A673 (cell line): ENCODE data around the gene LSM11. TPM values are rescaled to one million over a fixed set of nuclear protein-coding genes. Genes with fewer than 3 reads are reported as not detected.
"Not testable (repeated sequence)": the region's sequence is repeated elsewhere in the genome, so short reads cannot be mapped to it uniquely, and the experiment has no call there.

Experiments used
- BruUV-seq: library from RNA; stranded (reverse); fragments of 400-500 nt; replicated peaks from 2 replicates; lab custom pipeline; 2021; lab: Mats Ljungman, UMichigan
- CTCF ChIA-PET: fragments of 300-600 bp; sonication (Branson Sonifier 250); formaldehyde crosslinking; loops from one replicate; lab custom pipeline; 2022; ENCODE audit warnings: antibody characterized with exemption; lab: Charles Lee
- POLR2A ChIA-PET: fragments of 300-600 bp; sonication (Branson Sonifier 250); formaldehyde crosslinking; loops from one replicate; lab custom pipeline; 2022; ENCODE audit warnings: antibody characterized with exemption; ENCODE audit not compliant: low non-redundant PET; lab: Charles Lee
- DNase-seq: peaks from one replicate; pipeline ENCODE4 v3.0.0-alpha.2; 2015; ENCODE audit warnings: low spot score
- H3K27ac ChIP-seq: fragments of 200-600 bp; sonication (generic); 2 replicates; pipeline ENCODE4 v1.5.1; 2016; ENCODE audit warnings: mixed run types, low read depth, mild to moderate bottlenecking, mixed read lengths, antibody characterized with exemption, low read length; ENCODE audit not compliant: poor library complexity, severe bottlenecking
- H3K27me3 ChIP-seq: fragments of 200-600 bp; sonication (generic); replicated peaks from 2 replicates; pipeline ENCODE4 v1.6.1; 2017; ENCODE audit warnings: mixed run types, low read depth, mild to moderate bottlenecking, mixed read lengths, antibody characterized with exemption, low read length; ENCODE audit not compliant: insufficient read depth, poor library complexity
- H3K36me3 ChIP-seq: fragments of 200-600 bp; sonication (generic); 2 replicates; pipeline ENCODE4 v1.6.1; 2016; ENCODE audit warnings: mixed run types, mild to moderate bottlenecking, mixed read lengths, antibody characterized with exemption, low read length; ENCODE audit not compliant: insufficient read depth, poor library complexity, severe bottlenecking
- H3K4me1 ChIP-seq: fragments of 200-600 bp; sonication (generic); 2 replicates; pipeline ENCODE4 v1.6.1; 2017; ENCODE audit warnings: mixed run types, mild to moderate bottlenecking, mixed read lengths, antibody characterized with exemption, low read length; ENCODE audit not compliant: insufficient read depth, poor library complexity, severe bottlenecking
- H3K4me3 ChIP-seq: fragments of 200-600 bp; sonication (generic); 2 replicates; pipeline ENCODE4 v1.5.1; 2016; ENCODE audit warnings: low read depth, mixed run types, mild to moderate bottlenecking, mixed read lengths, low read length; ENCODE audit not compliant: poor library complexity, severe bottlenecking
- H3K9me3 ChIP-seq: fragments of 200-600 bp; sonication (generic); 2 replicates; pipeline ENCODE4 v1.6.1; 2016; ENCODE audit warnings: mixed run types, low read depth, mild to moderate bottlenecking, mixed read lengths, antibody characterized with exemption, low read length; ENCODE audit not compliant: poor library complexity, severe bottlenecking
- EZH2 ChIP-seq: fragments of 200-600 bp; sonication (generic); IDR thresholded peaks from 2 replicates; pipeline ENCODE4 v1.6.1; 2017; ENCODE audit warnings: borderline replicate concordance, low read depth, mild to moderate bottlenecking, mixed read lengths, antibody characterized with exemption, low read length; ENCODE audit not compliant: poor library complexity, severe bottlenecking
- intact Hi-C: fragments of 100-400 bp; cut with micrococcal nuclease; formaldehyde crosslinking; loops from one replicate; pipeline ENCODE4 v1.10.0; 2022; ENCODE audit not compliant: unreplicated experiment
- total RNA-seq: library from RNA; stranded (reverse); gene quantifications from 2 replicates; pipeline ENCODE4 v1.2.3, GENCODE V29; 2021
- TF ChIP-seq, protein P1 (sequence below): fragments of 300-800, 200-600 bp; sonication (generic); conservative IDR thresholded peaks from 2 replicates; pipeline ENCODE4 v1.5.1; 2017; ENCODE audit warnings: low read depth, mild to moderate bottlenecking, antibody characterized with exemption, low read length, moderate library complexity, mixed read lengths

LSM11 gene
- total RNA-seq, 1 experiment from 2014 or later: 3.6 TPM

DNA sequence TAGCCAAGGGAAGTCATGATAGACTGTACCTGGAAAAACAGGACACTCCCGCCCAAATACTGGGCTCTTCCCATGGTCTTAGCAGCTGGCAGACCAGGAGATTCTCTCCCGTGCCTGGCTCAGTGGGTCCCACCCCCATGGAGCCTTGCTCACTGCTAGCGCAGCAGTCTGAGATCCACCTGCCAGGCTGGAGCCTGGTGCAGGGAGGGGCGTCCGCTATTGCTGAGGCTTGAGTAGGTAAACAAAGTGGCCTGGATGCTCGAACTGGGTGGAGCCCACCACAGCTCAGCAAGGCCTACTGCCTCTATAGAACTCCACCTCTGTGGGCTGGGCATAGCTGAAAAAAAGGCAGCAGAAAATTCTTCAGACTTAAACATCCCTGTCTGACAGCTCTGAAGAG is 22.4 kb upstream of the LSM11 start:
- no TSS peak for BruUV-seq
- no peaks in the 10 kb centered on the region for H3K4me1 ChIP-seq
- H3K27me3 ChIP-seq: no peaks in the 10 kb centered on the region
- H3K9me3 ChIP-seq: no peaks in the 10 kb centered on the region
- no peak for TF ChIP-seq EZH2
- TF ChIP-seq, protein P1, sequence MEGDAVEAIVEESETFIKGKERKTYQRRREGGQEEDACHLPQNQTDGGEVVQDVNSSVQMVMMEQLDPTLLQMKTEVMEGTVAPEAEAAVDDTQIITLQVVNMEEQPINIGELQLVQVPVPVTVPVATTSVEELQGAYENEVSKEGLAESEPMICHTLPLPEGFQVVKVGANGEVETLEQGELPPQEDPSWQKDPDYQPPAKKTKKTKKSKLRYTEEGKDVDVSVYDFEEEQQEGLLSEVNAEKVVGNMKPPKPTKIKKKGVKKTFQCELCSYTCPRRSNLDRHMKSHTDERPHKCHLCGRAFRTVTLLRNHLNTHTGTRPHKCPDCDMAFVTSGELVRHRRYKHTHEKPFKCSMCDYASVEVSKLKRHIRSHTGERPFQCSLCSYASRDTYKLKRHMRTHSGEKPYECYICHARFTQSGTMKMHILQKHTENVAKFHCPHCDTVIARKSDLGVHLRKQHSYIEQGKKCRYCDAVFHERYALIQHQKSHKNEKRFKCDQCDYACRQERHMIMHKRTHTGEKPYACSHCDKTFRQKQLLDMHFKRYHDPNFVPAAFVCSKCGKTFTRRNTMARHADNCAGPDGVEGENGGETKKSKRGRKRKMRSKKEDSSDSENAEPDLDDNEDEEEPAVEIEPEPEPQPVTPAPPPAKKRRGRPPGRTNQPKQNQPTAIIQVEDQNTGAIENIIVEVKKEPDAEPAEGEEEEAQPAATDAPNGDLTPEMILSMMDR: no peak
- H3K27ac ChIP-seq: no peak overlapping the region
- CTCF ChIA-PET: no interaction called here
- POLR2A ChIA-PET: no interaction called here
- no peak overlapping the region for H3K4me3 ChIP-seq
- H3K36me3 ChIP-seq: no peaks in the 10 kb centered on the region
- DNase-seq: no peak
- intact Hi-C loops: no loop called here

GRCh38 chr5:157722895-157723294 is 20.6 kb upstream of the LSM11 start:
- H3K36me3 ChIP-seq, POLR2A ChIA-PET: not testable (repeated sequence)

DNA sequence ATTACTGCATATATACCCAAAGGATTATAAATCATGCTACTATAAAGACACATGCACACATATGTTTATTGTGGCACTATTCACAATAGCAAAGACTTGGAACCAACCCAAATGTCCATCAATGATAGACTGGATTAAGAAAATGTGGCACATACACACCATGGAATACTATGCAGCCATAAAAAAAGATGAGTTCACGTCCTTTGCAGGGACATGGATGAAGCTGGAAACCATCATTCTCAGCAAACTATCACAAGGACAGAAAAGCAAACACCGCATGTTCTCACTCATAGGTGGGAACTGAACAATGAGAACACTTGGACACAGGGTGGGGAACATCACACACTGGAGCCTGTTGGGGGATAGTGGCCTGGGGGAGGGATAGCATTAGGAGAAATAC is 16.9 kb upstream of the LSM11 start:
- CTCF ChIA-PET, intact Hi-C loops, DNase-seq, H3K4me1 ChIP-seq, H3K27ac ChIP-seq, H3K27me3 ChIP-seq, H3K9me3 ChIP-seq, POLR2A ChIA-PET, H3K4me3 ChIP-seq, H3K36me3 ChIP-seq, BruUV-seq: not testable (repeated sequence)

More at GRCh38 chr5:157722895-157723294, 20.6 kb upstream of the LSM11 start:
- intact Hi-C loops, H3K9me3 ChIP-seq, H3K27ac ChIP-seq, H3K4me3 ChIP-seq, CTCF ChIA-PET, DNase-seq, BruUV-seq, H3K27me3 ChIP-seq, H3K4me1 ChIP-seq: not testable (repeated sequence)

GRCh38 chr5:157727858-157728257 is 15.7 kb upstream of the LSM11 start:
- H3K9me3 ChIP-seq, H3K36me3 ChIP-seq, BruUV-seq, POLR2A ChIA-PET, intact Hi-C loops, CTCF ChIA-PET, H3K27ac ChIP-seq, H3K27me3 ChIP-seq, DNase-seq, H3K4me1 ChIP-seq, H3K4me3 ChIP-seq: not testable (repeated sequence)

- Histone ChIP-seq H3K9me3 (no peaks in the 10 kb centered on the region), H3K36me3 (no peaks in the 10 kb centered on the region), H3K4me3 (no peak overlapping the region), H3K27me3 (no peaks in the 10 kb centered on the region), H3K4me1 (peaks cover 4% of the 10 kb centered on the region), H3K27ac (no peak overlapping the region)
- no TSS peak for BruUV-seq
- TF ChIP-seq, protein P1: no peak
- TF ChIP-seq EZH2: no peak
- POLR2A ChIA-PET: no interaction called here
- CTCF ChIA-PET: no interaction called here
- intact Hi-C loops: no loop called here
- DNase-seq: no peak
Observed at GRCh38 chr5:157729858-157730257, 13.7 kb upstream of the LSM11 start.
